Fibroblast of mammary gland (primary cell): ENCODE data around the gene THYN1.

Source experiments
- DNase-seq: peaks from one replicate; pipeline ENCODE4 v3.0.0-alpha.2; 2010; ENCODE audit warnings: low read depth
- H3K4me3 ChIP-seq: 2 replicates; pipeline ENCODE4 v1.5.1; 2011; ENCODE audit warnings: low read depth, mild to moderate bottlenecking, low read length, moderate library complexity; ENCODE audit not compliant: control insufficient read depth
- CTCF ChIP-seq: conservative IDR thresholded peaks from 2 replicates; pipeline ENCODE4 v1.5.1; 2011; ENCODE audit warnings: low read depth, low read length, inconsistent platforms; ENCODE audit not compliant: control insufficient read depth, insufficient read depth

THYN1 gene

DNA sequence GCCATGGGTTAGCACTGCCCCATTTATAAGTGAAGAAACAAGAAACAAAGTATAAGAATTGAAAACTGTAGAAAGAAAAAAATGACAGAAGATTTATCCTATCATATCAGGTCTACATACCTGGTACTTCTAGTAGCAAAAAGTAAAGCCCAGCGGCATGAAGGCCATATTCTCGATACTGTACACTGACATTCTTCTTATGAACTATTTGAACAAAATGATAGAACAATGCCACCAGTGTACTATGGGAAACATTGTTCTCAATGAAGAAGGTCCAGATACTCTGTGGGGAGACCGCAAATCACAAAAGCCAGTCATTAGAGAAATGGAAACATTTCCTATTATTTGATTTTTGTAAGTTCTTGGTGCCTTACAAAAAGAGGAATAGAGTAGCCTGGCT lies 36.3 kb downstream of the THYN1 start:
- no peak overlapping the region for H3K4me3 ChIP-seq
- TF ChIP-seq CTCF = no peak
- DNase-seq = no peak

DNA sequence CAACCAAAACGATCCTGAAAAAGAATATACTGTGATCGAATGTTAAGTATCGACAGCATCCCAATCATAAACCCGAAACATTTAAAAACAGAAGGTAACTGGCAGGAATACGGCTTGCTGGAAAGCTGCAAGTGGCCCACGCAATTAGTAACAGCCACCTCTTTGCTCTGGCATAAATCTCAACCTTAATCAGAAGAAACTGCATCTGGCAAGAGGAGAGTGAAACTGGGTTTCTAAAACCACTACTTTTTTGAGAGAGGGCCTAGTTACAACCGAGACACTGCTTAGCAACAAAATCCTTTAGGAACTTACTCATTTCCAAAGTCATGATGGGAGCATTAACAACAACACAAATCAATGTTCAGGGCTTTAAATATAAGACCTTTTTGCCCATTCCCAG lies 37.3 kb downstream of the THYN1 start:
- DNase-seq = no peak
- no peak overlapping the region for H3K4me3 ChIP-seq
- no peak for TF ChIP-seq CTCF

GRCh38 chr11:134207538-134208239 lies 45.5 kb downstream of the THYN1 start:
- peak; percentile 24 for DNase-seq
- no peak overlapping the region for H3K4me3 ChIP-seq
- TF ChIP-seq CTCF = peak; percentile 46

DNA sequence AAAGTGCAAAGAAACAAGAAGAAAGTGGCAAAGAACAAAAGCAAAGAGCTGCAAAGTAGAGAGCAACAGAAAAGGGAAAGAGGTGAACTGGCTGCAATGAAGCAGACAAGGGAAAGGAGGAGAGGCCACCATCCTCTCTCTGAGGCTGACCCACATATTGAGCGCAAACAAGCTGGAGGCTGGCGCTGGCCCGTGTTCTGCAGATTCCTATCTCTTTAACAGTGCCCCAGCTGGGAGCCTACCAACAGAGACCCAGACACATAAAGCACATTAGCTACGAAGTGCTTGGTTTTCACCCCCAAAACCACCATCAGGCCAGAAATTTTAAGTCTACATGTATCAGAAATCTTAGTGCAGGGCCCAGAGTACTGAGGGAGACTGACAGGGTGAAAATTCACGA lies 47.0 kb downstream of the THYN1 start:
- TF ChIP-seq CTCF = no peak

GRCh38 chr11:134205729-134206128 lies 47.4 kb downstream of the THYN1 start:
- DNase-seq = no peak
- H3K4me3 ChIP-seq = no peak overlapping the region
- no peak for TF ChIP-seq CTCF

More for the DNA sequence above, 47.0 kb downstream of the THYN1 start:
- no peak overlapping the region for H3K4me3 ChIP-seq
- no peak for DNase-seq

- no peak overlapping the region for H3K4me3 ChIP-seq
- no peak for TF ChIP-seq CTCF
- no peak for DNase-seq
Observed at GRCh38 chr11:134202661-134203060, 50.5 kb downstream of the THYN1 start.

- DNase-seq = no peak
- H3K4me3 ChIP-seq = no peak overlapping the region
- no peak for TF ChIP-seq CTCF
Observed at GRCh38 chr11:134200688-134201087, 52.5 kb downstream of the THYN1 start.
